Parathyroid adenoma (tissue), 2 donors: Measurements from ENCODE around the gene KRTAP5-7.

Source experiments
- H2AFZ ChIP-seq: fragments of 300-600 bp; sonication (generic); one replicate; pipeline ENCODE4 v1.7.0; 2017; ENCODE audit warnings: antibody characterized with exemption, mild to moderate bottlenecking
- H3K27ac ChIP-seq: fragments of 300-600 bp; sonication (generic); one replicate; pipeline ENCODE4 v1.7.0; 2017
- H3K27me3 ChIP-seq: fragments of 300-600 bp; sonication (generic); one replicate; pipeline ENCODE4 v1.7.0; 2017; ENCODE audit warnings: low read length; ENCODE audit not compliant: control insufficient read depth, insufficient read depth
- H3K36me3 ChIP-seq: fragments of 300-600 bp; sonication (generic); one replicate; pipeline ENCODE4 v1.7.0; 2017; ENCODE audit warnings: low read length; ENCODE audit not compliant: control insufficient read depth, insufficient read depth
- H3K4me1 ChIP-seq: fragments of 300-600 bp; sonication (generic); one replicate; pipeline ENCODE4 v1.7.0; 2017; ENCODE audit warnings: control low read depth
- H3K4me2 ChIP-seq: fragments of 300-600 bp; sonication (generic); one replicate; pipeline ENCODE4 v1.7.0; 2017; ENCODE audit warnings: low read length
- H3K4me3 ChIP-seq: fragments of 300-600 bp; sonication (generic); one replicate; pipeline ENCODE4 v1.7.0; 2017; ENCODE audit warnings: low read depth, low read length
- H3K79me2 ChIP-seq: fragments of 300-600 bp; sonication (generic); one replicate; pipeline ENCODE4 v1.7.0; 2017; ENCODE audit warnings: control low read depth
- H3K9ac ChIP-seq: fragments of 300-600 bp; sonication (generic); one replicate; pipeline ENCODE4 v1.7.0; 2017; ENCODE audit warnings: mild to moderate bottlenecking
- H3K9me3 ChIP-seq: fragments of 300-600 bp; sonication (generic); one replicate; pipeline ENCODE4 v1.7.0; 2017; ENCODE audit warnings: low read length; ENCODE audit not compliant: control insufficient read depth
- TF ChIP-seq, protein P1 (sequence below): fragments of 300-600 bp; sonication (generic); IDR thresholded peaks from one replicate; pipeline ENCODE4 v1.7.0; 2017; ENCODE audit warnings: antibody characterized with exemption, mild to moderate bottlenecking
- donor health status: primary hyperparathyroidism.

KRTAP5-7 gene

DNA sequence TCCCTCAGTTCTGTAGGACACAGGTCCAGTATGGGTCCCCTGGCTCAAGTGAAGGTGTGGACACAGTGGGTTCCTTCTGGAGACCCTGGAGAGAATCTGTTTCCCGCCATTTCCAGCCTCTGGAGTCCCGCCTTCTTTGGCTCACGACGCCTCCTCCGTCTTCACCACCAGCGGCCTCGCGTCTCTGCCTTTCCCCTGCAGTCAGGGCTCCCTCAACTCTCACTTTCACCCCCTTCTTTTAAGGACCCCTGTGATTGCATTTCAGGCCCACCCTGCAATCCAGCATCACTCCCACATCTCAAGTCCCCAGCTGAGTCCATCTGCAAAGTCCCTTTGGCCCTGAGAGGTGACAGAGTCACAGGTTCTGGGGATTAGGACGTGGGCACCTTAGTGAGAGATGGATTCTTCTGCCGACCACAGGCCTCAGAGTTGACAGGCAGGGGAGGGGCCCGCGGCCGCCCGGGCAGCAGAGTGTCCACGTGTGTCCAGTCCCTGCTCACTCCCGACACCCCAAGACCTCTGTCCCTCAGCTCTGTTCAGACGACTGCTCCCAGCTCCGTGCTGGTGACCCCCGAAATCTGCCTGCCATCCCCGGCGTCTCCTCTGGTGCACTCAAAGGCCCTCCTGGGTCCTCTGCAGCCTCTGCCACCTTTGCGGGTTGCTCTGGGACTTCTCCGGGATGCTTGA lies 36.9 kb upstream of the KRTAP5-7 start:
- no peaks in the 10 kb centered on the region for H3K27me3 ChIP-seq
- no peaks in the 10 kb centered on the region for H3K9me3 ChIP-seq
- TF ChIP-seq, protein P1, sequence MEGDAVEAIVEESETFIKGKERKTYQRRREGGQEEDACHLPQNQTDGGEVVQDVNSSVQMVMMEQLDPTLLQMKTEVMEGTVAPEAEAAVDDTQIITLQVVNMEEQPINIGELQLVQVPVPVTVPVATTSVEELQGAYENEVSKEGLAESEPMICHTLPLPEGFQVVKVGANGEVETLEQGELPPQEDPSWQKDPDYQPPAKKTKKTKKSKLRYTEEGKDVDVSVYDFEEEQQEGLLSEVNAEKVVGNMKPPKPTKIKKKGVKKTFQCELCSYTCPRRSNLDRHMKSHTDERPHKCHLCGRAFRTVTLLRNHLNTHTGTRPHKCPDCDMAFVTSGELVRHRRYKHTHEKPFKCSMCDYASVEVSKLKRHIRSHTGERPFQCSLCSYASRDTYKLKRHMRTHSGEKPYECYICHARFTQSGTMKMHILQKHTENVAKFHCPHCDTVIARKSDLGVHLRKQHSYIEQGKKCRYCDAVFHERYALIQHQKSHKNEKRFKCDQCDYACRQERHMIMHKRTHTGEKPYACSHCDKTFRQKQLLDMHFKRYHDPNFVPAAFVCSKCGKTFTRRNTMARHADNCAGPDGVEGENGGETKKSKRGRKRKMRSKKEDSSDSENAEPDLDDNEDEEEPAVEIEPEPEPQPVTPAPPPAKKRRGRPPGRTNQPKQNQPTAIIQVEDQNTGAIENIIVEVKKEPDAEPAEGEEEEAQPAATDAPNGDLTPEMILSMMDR: no peak
- H2AFZ ChIP-seq: no peak overlapping the region
- no peak overlapping the region for H3K4me2 ChIP-seq
- no peak overlapping the region for H3K4me3 ChIP-seq
- H3K36me3 ChIP-seq: no peaks in the 10 kb centered on the region
- H3K79me2 ChIP-seq: no peaks in the 10 kb centered on the region
- no peak overlapping the region for H3K27ac ChIP-seq
- H3K9ac ChIP-seq: no peak overlapping the region
- H3K4me1 ChIP-seq: no peaks in the 10 kb centered on the region

DNA sequence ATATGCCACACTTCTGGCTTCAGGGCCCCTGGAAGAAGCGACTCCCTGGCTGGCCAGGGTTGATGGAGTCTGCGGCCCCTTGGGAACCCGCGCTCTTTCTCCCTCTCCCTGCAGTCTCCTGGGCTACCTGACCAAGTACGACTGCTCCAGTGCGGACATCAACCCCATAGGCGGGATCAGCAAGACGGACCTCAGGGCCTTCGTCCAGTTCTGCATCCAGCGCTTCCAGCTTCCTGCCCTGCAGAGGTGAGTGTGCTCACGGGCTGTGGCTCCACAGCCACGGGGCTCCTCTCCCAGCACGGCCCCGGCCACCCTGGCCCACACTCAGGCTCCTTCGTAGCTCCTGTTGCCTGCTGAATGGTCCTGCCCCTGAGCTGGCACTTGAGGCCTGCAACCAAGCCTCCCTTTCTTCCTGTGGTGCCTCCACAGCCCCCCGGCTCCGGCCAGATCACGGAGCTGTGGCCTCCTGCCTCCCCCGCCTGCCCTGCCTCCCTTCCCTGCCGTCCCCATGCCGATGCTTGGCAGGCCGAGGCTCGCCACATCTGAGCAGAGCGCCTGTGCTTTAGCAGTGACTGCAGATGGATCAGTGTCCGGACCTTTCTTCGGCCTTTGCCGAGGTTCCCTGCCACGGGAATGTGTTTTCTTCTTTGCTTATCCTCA lies 36.2 kb upstream of the KRTAP5-7 start:
- Histone ChIP-seq H3K36me3 (no peaks in the 10 kb centered on the region), H3K4me3 (no peak overlapping the region), H3K4me2 (no peak overlapping the region), H3K9ac (no peak overlapping the region), H3K79me2 (no peaks in the 10 kb centered on the region), H3K27ac (no peak overlapping the region), H3K4me1 (no peaks in the 10 kb centered on the region), H3K9me3 (no peaks in the 10 kb centered on the region), H3K27me3 (no peaks in the 10 kb centered on the region), H2AFZ (no peak overlapping the region)
- TF ChIP-seq, protein P1: no peak

DNA sequence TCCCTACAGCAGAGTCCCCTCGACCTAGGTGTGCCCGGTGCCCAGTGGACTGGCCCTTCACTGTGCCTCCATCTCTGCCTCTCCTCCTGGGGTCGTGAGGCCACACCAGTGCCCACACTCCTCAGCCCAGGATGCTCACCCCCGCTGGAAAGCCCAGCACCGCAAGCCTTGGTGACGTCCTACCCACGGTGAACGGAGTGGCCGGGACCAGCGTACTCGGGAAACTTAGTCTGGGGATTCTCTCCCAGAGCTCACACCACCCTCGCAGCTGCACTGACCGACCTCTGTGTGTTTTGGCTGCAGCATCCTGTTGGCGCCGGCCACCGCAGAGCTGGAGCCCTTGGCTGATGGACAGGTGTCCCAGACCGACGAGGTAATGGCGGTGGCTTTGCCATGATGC lies 35.5 kb upstream of the KRTAP5-7 start:
- no peak overlapping the region for H2AFZ ChIP-seq
- no peaks in the 10 kb centered on the region for H3K4me1 ChIP-seq
- no peak overlapping the region for H3K27ac ChIP-seq
- H3K9ac ChIP-seq: no peak overlapping the region
- no peak overlapping the region for H3K4me3 ChIP-seq
- H3K4me2 ChIP-seq: no peak overlapping the region
- no peaks in the 10 kb centered on the region for H3K36me3 ChIP-seq
- TF ChIP-seq, protein P1: no peak
- no peaks in the 10 kb centered on the region for H3K9me3 ChIP-seq
- no peaks in the 10 kb centered on the region for H3K27me3 ChIP-seq
- no peaks in the 10 kb centered on the region for H3K79me2 ChIP-seq

DNA sequence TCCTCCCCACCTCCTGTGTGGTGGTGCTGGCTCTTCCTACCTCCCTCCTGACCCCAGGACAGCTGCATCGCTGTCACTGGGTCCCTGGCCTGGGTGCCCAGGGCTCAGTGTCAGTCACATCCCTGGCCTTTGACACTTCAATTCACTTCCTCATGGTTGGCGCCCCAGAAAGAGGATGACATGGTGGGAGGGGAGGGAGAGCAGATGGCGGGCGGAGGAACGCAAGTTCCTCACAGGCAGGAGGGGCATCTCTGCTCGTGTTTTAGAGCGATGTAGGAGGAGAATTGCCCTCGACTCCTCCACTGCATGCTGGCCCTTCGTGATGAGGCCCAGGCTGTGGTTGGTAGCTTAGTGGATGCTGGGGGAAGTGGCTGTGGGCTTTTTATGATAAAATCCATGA lies 35.1 kb upstream of the KRTAP5-7 start:
- Histone ChIP-seq H3K4me2 (no peak overlapping the region), H3K79me2 (no peaks in the 10 kb centered on the region), H3K4me3 (no peak overlapping the region), H3K9ac (no peak overlapping the region), H3K27me3 (no peaks in the 10 kb centered on the region), H2AFZ (no peak overlapping the region), H3K9me3 (no peaks in the 10 kb centered on the region), H3K36me3 (no peaks in the 10 kb centered on the region), H3K4me1 (no peaks in the 10 kb centered on the region), H3K27ac (no peak overlapping the region)
- TF ChIP-seq, protein P1: no peak
